Trophoblast cell (in vitro differentiated cells and primary cell): ENCODE data around the gene SLC6A19.

Source experiments
- DNase-seq, 2 donors: peaks; one replicate each; pipeline ENCODE4 v3.0.0-alpha.2; 2016
- H2AFZ ChIP-seq: 2 replicates; pipeline ENCODE4 v1.6.1; 2013; ENCODE audit warnings: low read length, moderate library complexity, mild to moderate bottlenecking; ENCODE audit not compliant: insufficient read depth, poor library complexity
- H2AK5ac ChIP-seq: 2 replicates; pipeline ENCODE4 v1.6.1; 2013; ENCODE audit warnings: mild to moderate bottlenecking, low read length
- H2BK120ac ChIP-seq: 2 replicates; pipeline ENCODE4 v1.6.1; 2013; ENCODE audit warnings: low read length, mild to moderate bottlenecking, moderate library complexity; ENCODE audit not compliant: insufficient read depth, poor library complexity
- H2BK12ac ChIP-seq: 2 replicates; pipeline ENCODE4 v1.6.1; 2013; ENCODE audit warnings: mild to moderate bottlenecking, low read length, moderate library complexity
- H2BK5ac ChIP-seq: 2 replicates; pipeline ENCODE4 v1.6.1; 2013; ENCODE audit warnings: low read length, low read depth, moderate library complexity, mild to moderate bottlenecking; ENCODE audit not compliant: poor library complexity
- H3K14ac ChIP-seq: 2 replicates; pipeline ENCODE4 v1.6.1; 2013; ENCODE audit warnings: mild to moderate bottlenecking, low read length
- H3K18ac ChIP-seq: 2 replicates; pipeline ENCODE4 v1.6.1; 2013; ENCODE audit warnings: mild to moderate bottlenecking, low read length
- H3K23ac ChIP-seq: 2 replicates; pipeline ENCODE4 v1.6.1; 2013; ENCODE audit warnings: low read length
- H3K27ac ChIP-seq: 2 replicates; pipeline ENCODE4 v1.5.1; 2013; ENCODE audit warnings: low read depth, mild to moderate bottlenecking, inconsistent platforms, low read length, moderate library complexity
- H3K27me3 ChIP-seq: 2 replicates; pipeline ENCODE4 v1.6.1; 2013; ENCODE audit warnings: inconsistent platforms, mild to moderate bottlenecking, low read length, moderate library complexity; ENCODE audit not compliant: insufficient read depth
- H3K36me3 ChIP-seq, 2 experiments: 1 replicate in 1 of 2; 2 replicates in 1 of 2; pipeline ENCODE4 v1.6.1; 2013; ENCODE audit warnings: low read length in 2 of 2, mild to moderate bottlenecking in 2 of 2, moderate library complexity in 1 of 2; ENCODE audit not compliant: insufficient read depth in 2 of 2, control insufficient read depth in 1 of 2
- H3K4ac ChIP-seq: 2 replicates; pipeline ENCODE4 v1.6.1; 2013; ENCODE audit warnings: low read depth, mild to moderate bottlenecking, low read length, moderate library complexity
- H3K4me1 ChIP-seq, 2 experiments: 1 replicate in 1 of 2; 2 replicates in 1 of 2; pipeline ENCODE4 v1.6.1; 2013; ENCODE audit warnings: low read length in 2 of 2, mild to moderate bottlenecking in 2 of 2, moderate library complexity in 1 of 2; ENCODE audit not compliant: insufficient read depth in 2 of 2, control insufficient read depth in 1 of 2
- H3K4me2 ChIP-seq: 2 replicates; pipeline ENCODE4 v1.6.1; 2013; ENCODE audit warnings: inconsistent platforms, mild to moderate bottlenecking, low read length, moderate library complexity
- H3K4me3 ChIP-seq: 2 replicates; pipeline ENCODE4 v1.5.1; 2013; ENCODE audit warnings: mild to moderate bottlenecking, low read depth, low read length, inconsistent platforms
- H3K79me1 ChIP-seq: one replicate; pipeline ENCODE4 v1.6.1; 2013; ENCODE audit warnings: low read length
- H3K79me2 ChIP-seq: 2 replicates; pipeline ENCODE4 v1.6.1; 2013; ENCODE audit warnings: low read length, mild to moderate bottlenecking; ENCODE audit not compliant: control insufficient read depth, insufficient read depth, poor library complexity
- H3K9ac ChIP-seq: 2 replicates; pipeline ENCODE4 v1.6.1; 2013; ENCODE audit warnings: mild to moderate bottlenecking, low read length
- H3K9me3 ChIP-seq: 2 replicates; pipeline ENCODE4 v1.6.1; 2013; ENCODE audit warnings: low read depth, mild to moderate bottlenecking, control low read depth, inconsistent platforms, low read length; ENCODE audit not compliant: insufficient read depth
- H4K12ac ChIP-seq: 2 replicates; pipeline ENCODE4 v1.6.1; 2013; ENCODE audit warnings: low read depth, mild to moderate bottlenecking, low read length, moderate library complexity
- H4K8ac ChIP-seq: 2 replicates; pipeline ENCODE4 v1.6.1; 2013; ENCODE audit warnings: low read depth, mild to moderate bottlenecking, low read length, moderate library complexity
- H4K91ac ChIP-seq: one replicate; pipeline ENCODE4 v1.6.1; 2013; ENCODE audit warnings: low read depth, mild to moderate bottlenecking, low read length, moderate library complexity
- WGBS: extraction: QIAGEN DNeasy Blood & Tissue Kit; methylation state at CpG from one replicate; pipeline ENCODE4 v1.1.7; 2013; ENCODE audit warnings: missing lambda C conversion rate; ENCODE audit not compliant: insufficient read length, insufficient coverage; ENCODE audit errors: extremely low coverage; 5-methylcytosine and 5-hydroxymethylcytosine counted together

The SLC6A19 gene

GRCh38 chr5:1274471-1274870, 73.1 kb downstream of the SLC6A19 start:
- Histone ChIP-seq H3K79me1 (no peaks in the 10 kb centered on the region), H2BK120ac (no peak overlapping the region), H3K4me3 (no peak overlapping the region), H2AFZ (no peak overlapping the region), H3K23ac (no peak overlapping the region), H2BK12ac (no peak overlapping the region), H3K4me1 (no peaks in the 10 kb centered on the region), H4K8ac (no peak overlapping the region), H3K9ac (no peak overlapping the region), H3K14ac (no peak overlapping the region), H3K4ac (no peak overlapping the region), H4K91ac (no peak overlapping the region), H2BK5ac (no peak overlapping the region), H3K18ac (no peak overlapping the region), H3K79me2 (no peaks in the 10 kb centered on the region), H4K12ac (no peak overlapping the region), H2AK5ac (no peak overlapping the region), H3K4me2 (no peak overlapping the region), H3K27ac (no peak overlapping the region), H3K36me3 (no peaks in the 10 kb centered on the region), H3K9me3 (peaks cover 21% of the 10 kb centered on the region), H3K27me3 (no peaks in the 10 kb centered on the region)
- DNase-seq = no peak
- WGBS = no CpG with 5 or more reads among the region's 16 CpGs
